ENCODE results near the gene SCN9A.

The SCN9A gene

GRCh38 chr2:166417669-166418068 lies 41.9 kb upstream of the SCN9A start:
- TF ChIP-seq POLR2AphosphoS5 (IDR thresholded peaks at IDR 0.05; ENCODE audit: low read depth, low read length): no peak
- no peak for TF ChIP-seq SIN3A (IDR thresholded peaks at IDR 0.05; ENCODE audit: borderline replicate concordance, insufficient read depth, low read length)
- TF ChIP-seq REST (IDR thresholded peaks at IDR 0.05; ENCODE audit: insufficient read depth in 1 of 2, low read depth in 2 of 2, low read length in 2 of 2): no peak
- TF ChIP-seq FOXP2 (optimal IDR thresholded peaks at IDR 0.05; ENCODE audit: borderline replicate concordance, extremely low read depth, extremely low read length, insufficient read depth): no peak
- TF ChIP-seq TAF1 (IDR thresholded peaks at IDR 0.05; ENCODE audit: borderline replicate concordance, insufficient read depth, low read length): no peak

GRCh38 chr2:166413255-166413654 lies 37.5 kb upstream of the SCN9A start:
- TF ChIP-seq TAF1 (IDR thresholded peaks at IDR 0.05; ENCODE audit: borderline replicate concordance, insufficient read depth, low read length) (no peak), POLR2AphosphoS5 (IDR thresholded peaks at IDR 0.05; ENCODE audit: low read depth, low read length) (no peak), REST (IDR thresholded peaks at IDR 0.05; ENCODE audit: insufficient read depth in 1 of 2, low read depth in 2 of 2, low read length in 2 of 2) (no peak), SIN3A (IDR thresholded peaks at IDR 0.05; ENCODE audit: borderline replicate concordance, insufficient read depth, low read length) (no peak), FOXP2 (optimal IDR thresholded peaks at IDR 0.05; ENCODE audit: borderline replicate concordance, extremely low read depth, extremely low read length, insufficient read depth) (no peak)

- TF ChIP-seq REST (IDR thresholded peaks at IDR 0.05; ENCODE audit: insufficient read depth in 1 of 2, low read depth in 2 of 2, low read length in 2 of 2) (no peak), FOXP2 (optimal IDR thresholded peaks at IDR 0.05; ENCODE audit: borderline replicate concordance, extremely low read depth, extremely low read length, insufficient read depth) (no peak), TAF1 (IDR thresholded peaks at IDR 0.05; ENCODE audit: borderline replicate concordance, insufficient read depth, low read length) (no peak), POLR2AphosphoS5 (IDR thresholded peaks at IDR 0.05; ENCODE audit: low read depth, low read length) (no peak), SIN3A (IDR thresholded peaks at IDR 0.05; ENCODE audit: borderline replicate concordance, insufficient read depth, low read length) (no peak)
Observed at GRCh38 chr2:166411473-166412230, 35.9 kb upstream of the SCN9A start.

- TF ChIP-seq TAF1 (IDR thresholded peaks at IDR 0.05; ENCODE audit: borderline replicate concordance, insufficient read depth, low read length): no peak
- no peak for TF ChIP-seq POLR2AphosphoS5 (IDR thresholded peaks at IDR 0.05; ENCODE audit: low read depth, low read length)
- no peak for TF ChIP-seq SIN3A (IDR thresholded peaks at IDR 0.05; ENCODE audit: borderline replicate concordance, insufficient read depth, low read length)
- TF ChIP-seq REST (IDR thresholded peaks at IDR 0.05; ENCODE audit: insufficient read depth in 1 of 2, low read depth in 2 of 2, low read length in 2 of 2): no peak
- TF ChIP-seq FOXP2 (optimal IDR thresholded peaks at IDR 0.05; ENCODE audit: borderline replicate concordance, extremely low read depth, extremely low read length, insufficient read depth): no peak
Observed at GRCh38 chr2:166410828-166411472, 35.2 kb upstream of the SCN9A start.
